IPS DF 19.7 (cell line): Measurements from ENCODE around the gene FOXF1.

ENCODE experiments used
- DNase-seq: peaks from one replicate; pipeline ENCODE4 v3.0.0-alpha.2; 2013; ENCODE audit warnings: low read depth, low spot score

FOXF1 gene

DNA sequence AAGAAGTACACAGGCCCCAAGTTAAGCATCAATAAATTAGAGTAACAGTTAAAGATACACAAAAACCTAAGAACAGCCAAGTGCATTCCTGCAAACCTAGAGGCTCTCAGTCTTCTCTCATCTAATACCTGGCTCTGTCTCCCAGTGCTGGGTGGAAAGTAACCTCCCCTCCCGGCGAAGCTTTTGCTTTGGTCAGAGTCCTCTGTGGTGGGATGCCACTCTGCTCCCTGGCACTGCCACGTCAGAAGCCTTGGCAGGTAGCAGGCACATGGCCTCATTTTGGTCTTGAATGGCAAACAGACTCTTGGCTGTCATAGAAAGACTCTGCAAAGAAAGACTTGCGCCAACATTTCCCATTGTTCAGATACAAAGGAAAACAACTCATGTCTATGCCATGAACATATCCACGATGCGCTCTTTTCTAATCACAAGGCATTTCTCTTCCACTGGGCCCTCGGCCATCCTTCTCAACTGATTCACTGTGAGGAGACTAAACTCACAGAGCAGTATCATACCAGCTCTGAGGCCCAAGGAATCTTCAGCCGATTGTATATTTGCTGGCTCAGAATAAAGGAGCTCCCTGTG, 23.5 kb downstream of the FOXF1 start:
- DNase-seq: no peak

DNA sequence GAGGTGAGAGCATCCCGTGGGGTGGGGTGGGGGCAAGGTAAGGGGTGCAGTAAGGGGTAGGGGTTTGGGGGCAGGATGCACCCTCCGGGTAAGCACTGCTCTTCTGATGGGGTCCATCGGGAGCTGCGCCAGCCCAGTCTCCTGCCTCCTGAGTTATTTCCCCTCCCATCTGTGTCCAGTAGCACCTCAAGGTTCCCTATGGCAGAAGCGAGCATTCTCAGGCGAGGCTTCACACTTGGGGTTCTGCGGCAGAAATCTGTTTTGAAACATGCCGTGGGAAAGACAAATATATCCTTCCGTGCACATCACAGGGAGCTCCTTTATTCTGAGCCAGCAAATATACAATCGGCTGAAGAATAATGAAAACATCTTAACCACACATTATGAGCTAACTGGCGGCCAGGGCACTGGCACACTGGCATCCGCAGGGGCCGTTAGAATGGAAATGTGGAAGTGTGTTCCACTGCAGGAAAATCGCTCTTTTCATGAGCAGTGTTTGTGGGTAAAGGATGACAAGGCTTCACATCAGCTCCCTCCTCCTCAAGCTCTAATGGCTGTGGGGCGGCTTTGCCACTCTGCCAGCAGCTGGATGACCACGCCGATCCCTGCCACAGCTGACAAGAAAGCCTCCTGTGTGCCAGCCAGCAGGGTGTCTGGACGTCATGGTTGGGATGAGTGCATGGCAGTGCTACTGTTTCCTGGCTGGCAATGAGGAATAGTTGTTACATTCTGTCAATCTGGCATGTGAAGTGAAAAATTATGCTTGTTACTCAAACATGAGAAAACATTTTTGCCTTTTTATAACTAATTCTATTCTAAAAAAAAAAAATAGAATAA, 24.7 kb downstream of the FOXF1 start:
- DNase-seq: no peak

DNA sequence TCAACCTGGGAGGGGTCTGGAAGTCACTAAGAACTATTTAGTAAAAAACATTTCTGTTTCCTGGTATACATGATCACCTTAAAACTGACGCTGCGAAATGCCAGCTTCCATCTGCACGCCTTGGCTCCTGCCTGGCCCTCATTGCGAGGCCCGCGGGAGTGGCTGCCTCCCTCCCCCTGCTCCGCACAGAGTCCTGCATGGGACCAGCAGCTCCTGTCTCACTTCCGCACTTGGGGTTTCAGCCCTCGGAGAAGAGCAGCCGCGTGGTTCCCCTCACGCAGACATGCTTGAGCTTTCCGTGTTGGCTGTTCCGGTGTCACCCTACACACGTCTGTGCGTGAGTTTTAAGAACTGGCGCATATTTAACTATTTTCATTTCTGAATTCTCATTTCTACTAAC, 26.3 kb downstream of the FOXF1 start:
- DNase-seq: no peak

DNA sequence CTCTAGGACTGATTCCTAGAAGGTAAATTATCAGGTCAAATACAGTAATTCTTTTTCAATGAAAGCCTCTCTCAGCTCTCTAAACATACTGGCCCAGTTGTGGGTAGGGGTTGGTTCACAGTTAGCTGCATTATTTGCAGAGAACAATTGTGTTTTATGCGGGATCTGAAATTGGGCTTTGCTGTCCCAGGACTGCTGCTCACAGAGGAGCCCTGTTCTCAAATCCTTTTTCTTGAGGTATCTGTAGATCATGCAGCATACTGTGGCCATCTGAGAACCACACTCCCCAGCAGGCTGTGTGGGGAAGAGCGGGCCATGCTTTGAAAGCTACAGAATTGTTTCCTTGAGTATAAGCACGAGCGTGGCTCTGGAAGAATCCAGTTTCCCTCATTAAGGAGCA, 27.2 kb downstream of the FOXF1 start:
- DNase-seq: no peak

DNA sequence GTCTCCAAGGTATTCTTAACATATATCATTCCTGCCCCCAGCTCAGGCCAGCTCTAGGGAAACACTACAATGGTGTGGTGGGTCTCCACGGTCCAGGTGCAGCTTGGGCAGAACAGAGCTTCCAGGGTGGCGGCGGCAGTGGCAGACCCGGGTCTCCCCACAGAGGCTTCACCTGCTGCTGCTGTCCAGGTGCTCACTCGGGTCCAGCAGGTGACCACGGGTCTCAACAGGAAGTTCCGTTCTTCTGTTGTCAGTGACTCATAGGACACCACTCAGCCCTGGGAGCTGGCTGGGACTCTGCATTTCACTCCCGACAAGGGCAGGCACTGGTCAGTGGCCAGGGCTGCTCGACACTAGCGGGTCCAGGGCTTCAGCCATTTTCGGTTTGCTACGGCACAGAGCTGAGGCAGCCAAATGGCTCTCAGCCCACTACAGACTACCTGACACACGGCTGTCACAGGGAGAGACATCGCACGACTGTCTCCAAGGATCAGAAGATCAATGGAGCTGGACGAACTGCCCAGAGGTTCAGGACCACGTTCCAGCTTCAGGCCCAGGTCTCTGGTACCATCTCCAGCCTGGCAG, 28.0 kb downstream of the FOXF1 start:
- no peak for DNase-seq

DNA sequence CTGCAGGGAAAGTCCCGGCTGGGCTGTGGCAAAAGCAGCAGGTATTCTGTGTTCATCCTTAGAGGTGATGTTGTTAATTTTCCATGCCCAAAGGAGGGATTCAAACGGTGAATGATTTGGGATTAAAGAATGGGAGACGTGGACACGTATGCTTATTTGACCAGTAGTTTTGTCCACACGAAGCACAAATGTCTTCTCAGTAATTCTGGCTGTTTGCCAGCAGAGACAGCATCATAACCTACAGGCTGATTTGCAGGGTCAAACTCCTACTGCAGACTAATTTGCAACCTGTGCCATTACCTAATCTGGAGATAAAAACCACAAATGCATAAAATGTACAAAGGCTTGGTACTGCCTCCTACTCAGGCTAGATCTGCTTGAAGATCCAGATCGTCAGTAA, 30.6 kb downstream of the FOXF1 start:
- DNase-seq: no peak

DNA sequence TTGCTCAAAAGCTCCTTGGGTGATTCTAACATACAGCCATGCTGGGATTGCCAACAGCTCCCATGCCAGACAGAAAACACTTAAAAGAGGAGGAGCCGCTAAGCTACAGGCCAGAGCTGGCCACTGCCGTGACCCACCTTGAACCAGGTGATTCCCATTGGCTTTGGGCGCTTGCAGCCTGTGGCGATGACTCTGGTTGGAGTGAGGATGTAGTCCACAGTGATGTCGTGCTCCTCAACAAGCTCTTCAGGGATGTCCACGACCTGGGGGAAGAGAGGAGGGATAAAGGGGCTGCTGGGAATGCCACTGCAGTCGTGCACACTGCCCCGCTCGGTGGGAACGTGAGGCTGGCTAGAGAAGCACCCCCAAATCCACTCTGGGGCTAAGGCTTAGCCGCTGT, 31.2 kb downstream of the FOXF1 start:
- DNase-seq: no peak

DNA sequence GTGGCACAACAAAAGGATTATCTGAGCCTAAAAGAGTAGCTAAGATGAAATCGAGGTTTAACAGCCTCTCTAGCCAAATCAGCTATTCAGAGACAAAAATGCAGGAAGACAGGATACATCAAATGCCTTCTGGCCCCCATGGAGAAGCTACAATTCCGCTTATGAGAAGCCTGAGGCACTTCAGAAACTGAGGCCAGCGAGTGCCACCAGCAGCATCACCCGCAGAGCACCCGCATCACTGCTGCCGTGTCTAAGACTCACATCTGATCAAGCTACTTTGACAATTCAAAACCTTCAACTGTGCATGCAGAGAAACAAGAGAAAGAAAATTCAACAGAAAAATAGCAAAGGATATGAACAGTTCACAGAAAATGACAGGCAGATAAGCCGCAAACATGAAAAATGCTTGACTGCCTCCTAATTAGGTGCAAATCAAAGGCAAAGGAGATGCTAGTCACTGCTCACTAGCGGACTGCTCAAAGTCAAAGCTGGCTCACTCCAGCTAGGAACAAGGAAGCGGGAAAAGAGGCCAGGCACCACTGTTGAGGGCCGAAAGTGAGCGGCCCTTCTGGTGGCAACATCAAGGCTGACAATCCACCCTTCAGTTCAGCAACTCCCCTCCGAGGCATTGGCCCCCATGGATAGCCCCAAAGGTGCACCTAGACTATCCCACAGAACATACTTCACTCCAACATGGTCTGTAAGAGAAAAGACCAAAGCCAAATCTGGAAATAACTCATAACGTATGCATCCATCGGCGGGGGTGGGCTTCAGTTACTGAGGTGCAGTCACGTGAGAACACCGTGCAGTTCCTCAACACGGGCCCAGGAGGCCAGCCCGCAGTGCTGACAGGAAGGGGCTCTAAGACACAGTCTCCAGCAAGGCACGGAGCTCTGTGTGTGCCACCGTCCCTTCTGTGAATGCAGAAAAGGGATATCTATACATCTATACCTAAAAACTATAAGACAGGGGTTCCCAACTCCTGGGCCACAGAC, 32.7 kb downstream of the FOXF1 start:
- DNase-seq: no peak

DNA sequence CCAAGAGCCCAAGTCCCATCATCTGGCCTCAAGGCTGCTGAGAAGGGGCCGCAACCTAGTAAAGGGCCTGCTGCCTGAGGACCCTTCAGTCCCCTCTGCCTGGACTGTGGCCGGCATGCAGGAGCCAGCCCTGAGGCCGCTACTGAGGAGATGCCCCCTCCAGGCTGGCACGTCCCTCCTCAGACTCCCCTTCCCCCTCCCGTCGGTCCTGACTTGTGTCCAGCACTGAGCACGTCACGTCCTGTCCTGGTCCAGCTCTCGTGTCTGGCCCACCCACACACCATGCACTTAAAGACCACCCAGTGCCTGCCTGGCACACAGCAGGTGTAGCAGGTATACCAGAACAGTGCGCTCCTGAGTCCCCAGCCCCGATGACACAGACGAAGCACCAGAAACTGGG, 35.2 kb downstream of the FOXF1 start:
- DNase-seq: no peak

DNA sequence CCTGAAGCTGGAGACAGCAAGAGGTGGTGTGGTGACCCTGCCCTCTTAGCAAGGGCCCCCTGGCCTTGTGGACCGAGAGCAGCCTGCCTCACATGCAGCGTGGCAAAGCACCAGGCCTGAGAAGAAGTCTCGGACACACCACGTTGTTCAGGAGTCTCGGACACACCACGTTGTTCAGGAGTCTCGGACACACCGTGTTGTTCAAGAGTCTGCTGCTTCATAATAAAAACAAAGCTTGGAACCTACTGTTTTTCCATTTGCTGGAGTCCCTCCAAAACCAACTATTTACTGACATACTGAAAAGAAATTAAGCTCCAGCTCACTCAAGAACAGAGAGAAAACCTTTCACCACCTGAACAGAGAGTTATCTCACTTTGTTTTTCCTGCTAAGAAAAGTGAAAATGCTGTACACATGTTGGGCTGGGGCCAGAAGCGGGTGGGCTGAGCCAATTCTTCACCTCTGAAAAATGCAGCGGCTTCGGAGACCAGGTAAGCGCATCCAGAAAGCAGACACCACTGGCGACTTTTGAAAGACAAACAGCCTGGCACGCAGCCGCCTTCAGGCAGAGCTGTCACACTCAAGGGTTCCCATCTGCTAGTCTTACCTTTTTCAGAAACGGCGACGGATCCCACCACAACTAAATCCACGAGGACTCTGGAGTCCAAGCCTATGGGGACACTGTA, 35.8 kb downstream of the FOXF1 start:
- DNase-seq: no peak

DNA sequence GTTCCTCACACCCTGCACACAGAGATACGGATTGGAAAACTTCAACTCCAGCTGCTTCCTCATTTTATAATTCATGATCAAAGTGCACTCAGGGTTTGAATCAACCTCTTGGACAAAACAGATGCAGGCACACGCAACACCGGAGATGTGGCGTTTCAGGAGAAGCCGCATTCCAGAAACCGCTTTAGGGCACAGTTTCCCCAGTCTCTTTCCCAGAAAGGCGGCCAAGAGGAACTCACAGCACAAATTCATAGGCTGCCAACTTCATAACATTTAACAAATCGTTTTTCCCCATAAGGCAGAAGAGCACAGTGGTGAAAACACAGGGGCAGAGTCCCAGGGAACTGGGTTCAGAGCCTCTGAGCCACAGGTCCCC, 36.3 kb downstream of the FOXF1 start:
- no peak for DNase-seq

DNA sequence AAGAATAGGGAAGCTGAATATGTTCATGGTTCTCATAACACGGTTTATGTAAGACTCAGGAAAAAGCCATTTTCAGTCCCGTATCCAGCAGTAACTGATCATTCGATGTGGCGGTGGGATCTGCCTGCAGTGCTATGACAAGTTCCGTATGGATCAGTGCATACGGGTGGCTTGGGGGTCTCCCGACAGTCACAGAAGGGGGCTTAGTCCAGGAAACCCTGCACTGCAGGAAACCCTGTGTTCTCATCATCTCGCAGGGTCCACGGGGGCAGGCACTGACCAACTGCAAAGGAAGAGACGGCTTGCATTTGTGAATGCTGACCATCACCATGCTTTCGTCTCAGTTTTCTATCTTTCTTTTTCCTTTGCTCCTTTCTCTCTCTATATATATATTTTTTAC, 37.0 kb downstream of the FOXF1 start:
- no peak for DNase-seq

DNA sequence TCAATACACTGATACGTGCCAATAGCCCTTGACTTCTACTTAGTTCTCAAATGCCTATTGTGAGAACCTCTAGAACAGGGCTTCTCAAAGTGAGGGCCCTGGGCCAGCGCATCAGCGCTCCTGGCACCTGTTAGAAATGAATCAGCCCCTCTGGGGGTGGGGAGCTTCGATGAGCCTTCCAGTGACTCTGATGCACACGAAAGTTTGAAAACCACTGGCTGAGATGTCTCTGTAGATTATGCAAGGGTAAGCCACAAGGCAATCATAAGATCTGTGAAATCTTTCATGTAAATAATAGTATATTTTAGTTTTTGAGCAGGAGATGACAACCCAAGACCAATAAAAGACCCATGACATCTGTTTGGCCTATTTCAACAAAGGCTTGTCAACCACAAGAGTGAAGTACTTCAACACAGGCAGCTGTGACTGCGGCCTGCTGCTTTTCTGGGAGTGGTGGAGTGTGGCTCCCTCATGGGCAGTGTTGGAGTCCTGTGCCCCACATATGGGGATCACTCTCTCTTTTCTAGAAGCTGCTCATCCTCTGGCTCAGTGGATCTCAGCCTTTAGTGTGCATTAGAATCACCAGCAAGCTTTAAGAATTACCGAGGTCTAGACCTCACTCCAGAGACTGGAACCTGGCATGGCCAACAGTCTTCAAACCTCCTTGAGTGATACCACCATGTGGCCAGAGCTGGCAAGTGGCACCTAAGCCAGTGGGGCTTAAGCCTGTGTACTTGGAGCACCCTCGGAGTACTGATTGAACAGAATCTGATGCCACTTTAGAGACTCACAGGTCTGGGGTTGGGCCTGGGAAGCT, 39.0 kb downstream of the FOXF1 start:
- DNase-seq: no peak

DNA sequence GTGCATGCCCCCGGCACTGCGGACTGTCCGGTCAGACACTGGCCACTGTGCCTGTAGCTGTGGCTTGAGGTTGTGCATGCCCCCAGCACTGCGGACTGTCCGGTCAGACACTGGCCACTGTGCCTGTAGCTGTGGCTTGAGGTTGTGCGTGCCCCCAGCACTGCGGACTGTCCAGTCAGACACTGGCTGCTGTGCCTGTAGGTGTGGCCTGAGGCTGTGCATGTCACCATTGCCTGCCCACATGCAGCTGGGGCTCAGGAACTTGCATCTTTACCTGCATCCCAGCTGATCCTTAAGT, 39.5 kb downstream of the FOXF1 start:
- no peak for DNase-seq

DNA sequence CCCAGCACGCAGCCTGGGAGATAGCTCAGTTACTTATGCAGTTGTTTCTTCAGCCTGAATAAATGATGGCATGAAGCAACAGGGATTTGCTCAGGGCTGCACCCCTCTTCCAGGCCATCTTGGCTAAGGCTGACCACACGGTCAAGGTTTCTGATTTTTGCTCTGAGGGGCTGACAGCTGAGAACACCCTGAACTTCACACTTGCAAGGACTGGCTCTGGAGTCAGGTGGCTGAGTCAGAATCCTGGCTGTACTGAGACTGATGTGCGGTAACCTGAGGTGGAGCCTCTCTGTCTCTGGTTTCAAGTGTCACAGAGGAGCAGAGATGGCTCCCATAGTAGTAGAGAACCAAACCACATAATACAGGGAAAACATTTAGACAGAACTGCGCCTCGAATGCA, 40.0 kb downstream of the FOXF1 start:
- no peak for DNase-seq

DNA sequence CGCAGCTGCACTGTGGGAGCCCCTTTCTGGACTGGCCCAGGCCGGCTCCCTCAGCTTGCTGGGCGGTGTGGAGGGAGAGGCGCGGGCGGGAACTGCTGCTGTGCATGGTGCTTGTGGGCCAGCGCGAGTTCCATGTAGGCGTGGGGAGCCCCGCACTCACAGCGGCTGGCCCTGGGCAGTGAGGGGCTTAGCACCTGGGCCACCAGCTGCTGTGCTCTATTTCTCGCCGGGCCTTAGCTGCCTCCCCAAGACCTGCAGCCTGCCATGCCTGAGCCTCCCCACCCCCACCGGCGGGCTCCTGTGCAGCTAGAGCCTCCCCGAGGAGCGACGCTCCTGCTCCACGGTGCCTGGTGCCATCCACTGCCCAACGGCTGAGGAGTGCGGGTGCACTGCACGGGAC, 43.0 kb downstream of the FOXF1 start:
- DNase-seq: no peak

DNA sequence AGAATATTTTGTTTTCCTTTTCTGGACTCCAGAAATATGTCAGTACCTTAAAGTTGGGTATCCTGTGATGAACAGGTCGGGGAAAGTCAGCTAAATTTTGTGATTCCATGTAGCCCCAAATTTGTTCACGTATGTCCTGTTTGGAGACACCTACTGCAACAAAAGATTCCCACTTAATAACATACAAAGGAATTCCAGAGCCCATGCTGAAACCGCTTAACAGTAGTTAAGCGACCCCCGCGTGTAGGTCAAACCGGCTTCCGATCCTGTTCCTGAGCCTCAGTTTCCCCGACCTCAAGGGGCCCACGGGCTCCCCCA, 44.2 kb downstream of the FOXF1 start:
- no peak for DNase-seq

DNA sequence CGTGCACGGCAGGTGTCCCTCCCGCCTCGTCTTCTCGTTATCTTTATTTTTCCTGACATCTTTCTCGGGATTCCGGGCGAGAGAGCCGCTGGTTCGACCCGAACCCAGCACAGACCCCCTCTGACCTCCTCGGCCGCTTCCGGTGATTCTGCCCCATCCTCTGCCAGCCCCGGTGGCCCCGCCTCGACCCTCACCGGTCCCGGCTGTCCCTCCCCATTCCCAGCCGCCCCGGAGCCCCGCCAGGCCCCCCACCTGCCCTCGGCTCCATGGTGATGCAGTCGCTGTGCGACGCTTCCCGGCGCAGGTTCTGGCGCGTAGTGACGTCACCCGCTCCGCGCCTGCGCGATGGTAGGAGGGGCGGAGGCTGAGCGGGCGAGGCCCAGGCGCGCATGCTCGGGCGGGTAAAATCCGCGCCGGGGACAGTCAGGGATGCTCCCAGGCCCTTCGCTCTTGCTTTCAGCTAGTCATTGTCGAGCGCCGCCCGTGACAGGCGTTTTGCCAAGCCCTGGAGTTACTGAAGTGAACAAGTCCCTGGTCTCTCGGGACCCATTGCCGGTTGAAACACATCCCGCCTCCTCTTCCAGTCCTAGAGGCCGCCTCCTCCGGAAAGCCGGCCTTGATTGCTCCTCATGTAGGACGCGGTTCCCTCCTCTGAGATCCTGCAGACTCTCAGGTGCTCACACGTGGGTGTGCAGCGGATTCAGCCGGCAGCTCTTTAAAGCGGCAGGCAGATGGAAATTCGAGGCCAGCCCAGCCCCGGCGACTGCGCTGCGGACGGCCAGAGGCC, 44.8 kb downstream of the FOXF1 start, which contains the start of gene MTHFSD:
Gene MTHFSD (minus strand): TSS at position 319 of the 787 bp plus-strand sequence. CDS start 51 bp downstream, at position 268.
- no peak for DNase-seq

DNA sequence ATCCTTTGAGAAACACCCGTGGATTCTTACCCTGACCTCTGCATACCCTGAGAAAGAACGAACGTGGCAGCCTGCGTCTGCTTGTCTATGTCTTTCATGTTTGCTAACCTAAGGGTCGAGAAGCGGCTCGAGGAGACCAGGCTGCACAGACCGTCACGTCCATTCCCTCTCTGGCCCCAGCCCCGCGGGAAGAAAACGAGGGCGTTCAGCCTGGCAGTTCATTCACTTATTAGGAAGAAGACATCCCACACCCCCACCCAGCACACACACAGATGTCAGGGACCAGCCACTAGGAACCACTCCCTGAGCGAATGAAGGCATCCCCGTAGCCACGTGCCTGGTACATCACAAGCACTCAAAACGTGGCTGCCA, 45.4 kb downstream of the FOXF1 start:
- DNase-seq: no peak

DNA sequence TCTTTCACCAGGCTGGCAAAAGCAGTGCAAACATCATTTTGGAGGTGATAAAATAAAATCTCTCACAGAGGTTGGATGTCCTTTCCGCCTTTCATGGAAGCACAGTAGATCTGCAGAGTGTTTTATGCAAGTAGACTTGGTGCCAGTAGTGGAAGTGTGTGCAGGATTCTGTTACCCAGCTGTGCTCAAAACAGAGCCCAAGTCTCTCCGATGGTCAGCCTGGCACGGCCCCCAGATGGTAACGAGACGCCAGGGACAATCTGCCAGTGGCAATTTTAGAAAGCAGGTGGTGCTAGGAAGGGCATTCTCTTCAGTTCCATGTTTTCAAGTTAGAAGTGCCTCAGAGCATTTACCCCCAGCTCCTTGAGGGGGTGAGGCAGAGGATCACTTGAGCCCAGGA, 46.2 kb downstream of the FOXF1 start:
- DNase-seq: no peak
